ENCODE data around the gene HSD17B1.

The HSD17B1 gene

GRCh38 chr17:42563143-42563509 is 10.4 kb downstream of the HSD17B1 start:
- H2AFZ ChIP-seq (ENCODE audit: low read depth, low read length), result no peak overlapping the region
- peak overlapping the region; percentile 87 for H3K9ac ChIP-seq (ENCODE audit: low read length)
- TF ChIP-seq EZH2phosphoT487 (IDR thresholded peaks at IDR 0.05; ENCODE audit: low read depth) (no peak), CTCF (IDR thresholded peaks at IDR 0.05; ENCODE audit: low read depth, low read length) (no peak)
- H3K4me2 ChIP-seq (ENCODE audit: low read length), result peak overlapping the region; percentile 97
- no peaks in the 10 kb centered on the region for H4K20me1 ChIP-seq (ENCODE audit: insufficient read depth, low read length)
- H3K9me3 ChIP-seq (ENCODE audit: insufficient read depth, low read length), result no peaks in the 10 kb centered on the region
- no peaks in the 10 kb centered on the region for H3K27me3 ChIP-seq (ENCODE audit: low read depth, low read length)
- H3K79me2 ChIP-seq (ENCODE audit: low read length), result peaks cover 40% of the 10 kb centered on the region
- peaks cover 17% of the 10 kb centered on the region for H3K36me3 ChIP-seq (replicated peaks; ENCODE audit: low read depth, low read length)
- H3K27ac ChIP-seq (ENCODE audit: low read length), result no peak overlapping the region
- peaks cover 26% of the 10 kb centered on the region for H3K4me1 ChIP-seq (ENCODE audit: low read length)
- H3K4me3 ChIP-seq (ENCODE audit: low read length), result peak overlapping the region; percentile 85

- Histone ChIP-seq H3K27ac (ENCODE audit: low read length) (no peak overlapping the region), H3K79me2 (ENCODE audit: low read length) (peaks cover 44% of the 10 kb centered on the region), H3K36me3 (replicated peaks; ENCODE audit: low read depth, low read length) (peaks cover 19% of the 10 kb centered on the region), H3K4me2 (ENCODE audit: low read length) (peak overlapping the region; percentile 97), H3K4me1 (ENCODE audit: low read length) (peaks cover 26% of the 10 kb centered on the region), H2AFZ (ENCODE audit: low read depth, low read length) (no peak overlapping the region), H3K9ac (ENCODE audit: low read length) (no peak overlapping the region), H3K9me3 (ENCODE audit: insufficient read depth, low read length) (no peaks in the 10 kb centered on the region), H3K4me3 (ENCODE audit: low read length) (peak overlapping the region; percentile 85), H4K20me1 (ENCODE audit: insufficient read depth, low read length) (no peaks in the 10 kb centered on the region), H3K27me3 (ENCODE audit: low read depth, low read length) (no peaks in the 10 kb centered on the region)
- TF ChIP-seq CTCF (IDR thresholded peaks at IDR 0.05; ENCODE audit: low read depth, low read length) (no peak), EZH2phosphoT487 (IDR thresholded peaks at IDR 0.05; ENCODE audit: low read depth) (no peak)
Measured at GRCh38 chr17:42563543-42563942, 10.8 kb downstream of the HSD17B1 start.

GRCh38 chr17:42563950-42564349 is 11.2 kb downstream of the HSD17B1 start:
- Histone ChIP-seq H3K27ac (ENCODE audit: low read length) (no peak overlapping the region), H3K9ac (ENCODE audit: low read length) (no peak overlapping the region), H3K36me3 (replicated peaks; ENCODE audit: low read depth, low read length) (peaks cover 22% of the 10 kb centered on the region), H4K20me1 (ENCODE audit: insufficient read depth, low read length) (no peaks in the 10 kb centered on the region), H3K4me1 (ENCODE audit: low read length) (peaks cover 26% of the 10 kb centered on the region), H3K79me2 (ENCODE audit: low read length) (peaks cover 46% of the 10 kb centered on the region), H3K4me3 (ENCODE audit: low read length) (no peak overlapping the region), H2AFZ (ENCODE audit: low read depth, low read length) (no peak overlapping the region), H3K9me3 (ENCODE audit: insufficient read depth, low read length) (no peaks in the 10 kb centered on the region), H3K27me3 (ENCODE audit: low read depth, low read length) (no peaks in the 10 kb centered on the region), H3K4me2 (ENCODE audit: low read length) (peak overlapping the region; percentile 97; the same call in 1 of the 2 replicates)
- TF ChIP-seq CTCF (IDR thresholded peaks at IDR 0.05; ENCODE audit: low read depth, low read length) (no peak), EZH2phosphoT487 (IDR thresholded peaks at IDR 0.05; ENCODE audit: low read depth) (no peak)

- Histone ChIP-seq H3K4me2 (ENCODE audit: low read length) (no peak overlapping the region), H3K36me3 (replicated peaks; ENCODE audit: low read depth, low read length) (peaks cover 31% of the 10 kb centered on the region), H3K27ac (ENCODE audit: low read length) (no peak overlapping the region)
Measured at GRCh38 chr17:42564815-42565522, 12.2 kb downstream of the HSD17B1 start.

More at GRCh38 chr17:42564815-42565522, 12.2 kb downstream of the HSD17B1 start:
- Histone ChIP-seq H3K9me3 (ENCODE audit: insufficient read depth, low read length) (no peaks in the 10 kb centered on the region), H4K20me1 (ENCODE audit: insufficient read depth, low read length) (0 out of 2 replicates have a peak, but pooled peaks cover 2% of the 10 kb centered on the region), H3K4me1 (ENCODE audit: low read length) (peaks cover 31% of the 10 kb centered on the region), H3K79me2 (ENCODE audit: low read length) (peaks cover 46% of the 10 kb centered on the region), H3K4me3 (ENCODE audit: low read length) (no peak overlapping the region), H2AFZ (ENCODE audit: low read depth, low read length) (no peak overlapping the region), H3K27me3 (ENCODE audit: low read depth, low read length) (no peaks in the 10 kb centered on the region), H3K9ac (ENCODE audit: low read length) (no peak overlapping the region)
- no peak for TF ChIP-seq EZH2phosphoT487 (IDR thresholded peaks at IDR 0.05; ENCODE audit: low read depth)
- TF ChIP-seq CTCF (IDR thresholded peaks at IDR 0.05; ENCODE audit: low read depth, low read length), result no peak
